K562 (cell line): ENCODE data around the gene C3. TPM values are rescaled to one million over a fixed set of nuclear protein-coding genes. Genes with fewer than 3 reads are reported as not detected.

Experiments used
- ATF1 ChIP-seq, 2 experiments: fragments of 450-650 bp in 1 of 2; IDR thresholded peaks; 2 replicates each; pipeline ENCODE4 v1.6.1; 2016; ENCODE audit warnings: missing compliant biosample characterization in 1 of 2, missing genetic modification characterization in 1 of 2
- CREM ChIP-seq: IDR thresholded peaks from 2 replicates; pipeline ENCODE4 v1.6.1; 2014; ENCODE audit warnings: antibody characterized with exemption, low read depth
- L3MBTL2 ChIP-seq: fragments of 450-650 bp; IDR thresholded peaks from 2 replicates; pipeline ENCODE4 v1.6.1; 2016; ENCODE audit warnings: mild to moderate bottlenecking, moderate library complexity
- POLR2A ChIP-seq: fragments of 450-650 bp; conservative IDR thresholded peaks from 2 replicates; pipeline ENCODE4 v1.6.1; 2016
- POLR2G ChIP-seq: fragments of 200-400 bp; formaldehyde crosslinking; IDR thresholded peaks from 2 replicates; pipeline ENCODE4 v1.6.1; 2017; ENCODE audit warnings: low read depth, mild to moderate bottlenecking, antibody characterized with exemption, low read length, moderate library complexity
- RERE ChIP-seq: sonication (generic); formaldehyde crosslinking; IDR thresholded peaks from 2 replicates; pipeline ENCODE4 v1.8.0; 2023; ENCODE audit warnings: missing genetic modification reagents, mild to moderate bottlenecking, borderline replicate concordance
- SUPT5H ChIP-seq: fragments of 450-650 bp; IDR thresholded peaks from 2 replicates; pipeline ENCODE4 v1.6.1; 2016
- ZNF316 ChIP-seq: fragments of 450-650 bp; IDR thresholded peaks from 2 replicates; pipeline ENCODE4 v1.6.1; 2016
- polyA plus RNA-seq, 8 experiments: library from polyadenylated mRNA; depleted of rRNA in 4 of 8; stranded (reverse) in 5 of 8; unstranded in 3 of 8; fragments of >200 nt; fragmentation: Nextera tagmentation in 2 of 8; fragmentation: Illumina TruSeq in 1 of 8; extraction: Ambion mirVana in 2 of 8; extraction: Trizol in 1 of 8; gene quantifications; 2 replicates each; pipeline versions ENCODE4 v1.2.1 to v1.2.3, GENCODE V29; 2011 to 2014; ENCODE audit warnings: inconsistent platforms in 1 of 8, missing spikeins in 1 of 8
- total RNA-seq, 7 experiments: library from RNA; depleted of rRNA in 6 of 7; stranded (reverse); fragments of >200 nt in 6 of 7; fragmentation: Illumina TruSeq in 2 of 7; extraction: Trizol in 2 of 7; gene quantifications; 2 replicates each; pipeline versions ENCODE4 v1.2.1 to v1.2.3, GENCODE V29; 2011 to 2021; ENCODE audit warnings: low replicate concordance in 1 of 7
- TF ChIP-seq, protein P1 (sequence below), 2 experiments: IDR thresholded peaks; 2 replicates each; pipeline ENCODE4 v1.6.1; 2011; ENCODE audit warnings: borderline replicate concordance in 1 of 2, control low read depth in 1 of 2, low read depth in 1 of 2, low read length in 1 of 2, mild to moderate bottlenecking in 1 of 2, mixed read lengths in 1 of 2, moderate library complexity in 1 of 2; ENCODE audit not compliant: insufficient read depth in 1 of 2, insufficient read length in 1 of 2, poor library complexity in 1 of 2, severe bottlenecking in 1 of 2; ENCODE audit errors: extremely low read depth in 1 of 2
- TF ChIP-seq, protein P2 (sequence below): sonication (generic); formaldehyde crosslinking; IDR thresholded peaks from 2 replicates; pipeline ENCODE4 v1.8.0; 2022; ENCODE audit warnings: mild to moderate bottlenecking, missing genetic modification reagents
- TF ChIP-seq, protein P3 (sequence below): fragments of 150-350 bp; IDR thresholded peaks from 2 replicates; pipeline ENCODE4 v1.6.1; 2014; ENCODE audit warnings: low read depth, mild to moderate bottlenecking, low read length, borderline replicate concordance

Gene C3
- total and polyA plus RNA-seq, 9 of the 15 experiments (the other 6 are each of a cell fraction or from before 2014, with no cell fraction given): 0.59 to 10.6 (median 2.2) TPM

- TF ChIP-seq RERE (CRISPR knock-in tag) (no peak), L3MBTL2 (no peak), ATF1 (CRISPR knock-in tag; IDR thresholded peaks at IDR 0.05) (no peak), ATF1 (tag; IDR thresholded peaks at IDR 0.05) (no peak), CREM (0 out of 2 replicates have a peak, but pooled peaks have one; percentile 4), POLR2A (0 out of 2 replicates have a peak, but pooled peaks have one; percentile 26), ZNF316 (no peak), POLR2G (peak; percentile 58; the same call in 1 of the 2 replicates), SUPT5H (0 out of 2 replicates have a peak, but pooled peaks have one; percentile 31)
- TF ChIP-seq, protein P1, sequence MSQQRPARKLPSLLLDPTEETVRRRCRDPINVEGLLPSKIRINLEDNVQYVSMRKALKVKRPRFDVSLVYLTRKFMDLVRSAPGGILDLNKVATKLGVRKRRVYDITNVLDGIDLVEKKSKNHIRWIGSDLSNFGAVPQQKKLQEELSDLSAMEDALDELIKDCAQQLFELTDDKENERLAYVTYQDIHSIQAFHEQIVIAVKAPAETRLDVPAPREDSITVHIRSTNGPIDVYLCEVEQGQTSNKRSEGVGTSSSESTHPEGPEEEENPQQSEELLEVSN (IDR thresholded peaks at IDR 0.05; ENCODE audit: borderline replicate concordance in 1 of 2, extremely low read depth in 1 of 2, insufficient read depth in 1 of 2, insufficient read length in 1 of 2, low read depth in 1 of 2, low read length in 1 of 2, poor library complexity in 1 of 2, severe bottlenecking in 1 of 2): peak in 1 of 2 experiments; percentile 71
- TF ChIP-seq, protein P2, sequence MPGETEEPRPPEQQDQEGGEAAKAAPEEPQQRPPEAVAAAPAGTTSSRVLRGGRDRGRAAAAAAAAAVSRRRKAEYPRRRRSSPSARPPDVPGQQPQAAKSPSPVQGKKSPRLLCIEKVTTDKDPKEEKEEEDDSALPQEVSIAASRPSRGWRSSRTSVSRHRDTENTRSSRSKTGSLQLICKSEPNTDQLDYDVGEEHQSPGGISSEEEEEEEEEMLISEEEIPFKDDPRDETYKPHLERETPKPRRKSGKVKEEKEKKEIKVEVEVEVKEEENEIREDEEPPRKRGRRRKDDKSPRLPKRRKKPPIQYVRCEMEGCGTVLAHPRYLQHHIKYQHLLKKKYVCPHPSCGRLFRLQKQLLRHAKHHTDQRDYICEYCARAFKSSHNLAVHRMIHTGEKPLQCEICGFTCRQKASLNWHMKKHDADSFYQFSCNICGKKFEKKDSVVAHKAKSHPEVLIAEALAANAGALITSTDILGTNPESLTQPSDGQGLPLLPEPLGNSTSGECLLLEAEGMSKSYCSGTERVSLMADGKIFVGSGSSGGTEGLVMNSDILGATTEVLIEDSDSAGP (CRISPR knock-in tag): peak; percentile 95
- TF ChIP-seq, protein P3, sequence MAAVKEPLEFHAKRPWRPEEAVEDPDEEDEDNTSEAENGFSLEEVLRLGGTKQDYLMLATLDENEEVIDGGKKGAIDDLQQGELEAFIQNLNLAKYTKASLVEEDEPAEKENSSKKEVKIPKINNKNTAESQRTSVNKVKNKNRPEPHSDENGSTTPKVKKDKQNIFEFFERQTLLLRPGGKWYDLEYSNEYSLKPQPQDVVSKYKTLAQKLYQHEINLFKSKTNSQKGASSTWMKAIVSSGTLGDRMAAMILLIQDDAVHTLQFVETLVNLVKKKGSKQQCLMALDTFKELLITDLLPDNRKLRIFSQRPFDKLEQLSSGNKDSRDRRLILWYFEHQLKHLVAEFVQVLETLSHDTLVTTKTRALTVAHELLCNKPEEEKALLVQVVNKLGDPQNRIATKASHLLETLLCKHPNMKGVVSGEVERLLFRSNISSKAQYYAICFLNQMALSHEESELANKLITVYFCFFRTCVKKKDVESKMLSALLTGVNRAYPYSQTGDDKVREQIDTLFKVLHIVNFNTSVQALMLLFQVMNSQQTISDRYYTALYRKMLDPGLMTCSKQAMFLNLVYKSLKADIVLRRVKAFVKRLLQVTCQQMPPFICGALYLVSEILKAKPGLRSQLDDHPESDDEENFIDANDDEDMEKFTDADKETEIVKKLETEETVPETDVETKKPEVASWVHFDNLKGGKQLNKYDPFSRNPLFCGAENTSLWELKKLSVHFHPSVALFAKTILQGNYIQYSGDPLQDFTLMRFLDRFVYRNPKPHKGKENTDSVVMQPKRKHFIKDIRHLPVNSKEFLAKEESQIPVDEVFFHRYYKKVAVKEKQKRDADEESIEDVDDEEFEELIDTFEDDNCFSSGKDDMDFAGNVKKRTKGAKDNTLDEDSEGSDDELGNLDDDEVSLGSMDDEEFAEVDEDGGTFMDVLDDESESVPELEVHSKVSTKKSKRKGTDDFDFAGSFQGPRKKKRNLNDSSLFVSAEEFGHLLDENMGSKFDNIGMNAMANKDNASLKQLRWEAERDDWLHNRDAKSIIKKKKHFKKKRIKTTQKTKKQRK: no peak
Measured at GRCh38 chr19:6739390-6739882, 19.0 kb upstream of the C3 start, which contains the start of gene TRIP10 (continued).
